Measurements from ENCODE around the gene PIEZO1.

- TF ChIP-seq CTCF (IDR thresholded peaks at IDR 0.05) (no peak), POLR2A (IDR thresholded peaks at IDR 0.05) (no peak)
These were observed 117.6 kb downstream of the PIEZO1 start for GRCh38 chr16:88667461-88667860.

All from right lobe of liver (tissue), 4 donors.